ENCODE measurements around the gene TMEM17.

DNA sequence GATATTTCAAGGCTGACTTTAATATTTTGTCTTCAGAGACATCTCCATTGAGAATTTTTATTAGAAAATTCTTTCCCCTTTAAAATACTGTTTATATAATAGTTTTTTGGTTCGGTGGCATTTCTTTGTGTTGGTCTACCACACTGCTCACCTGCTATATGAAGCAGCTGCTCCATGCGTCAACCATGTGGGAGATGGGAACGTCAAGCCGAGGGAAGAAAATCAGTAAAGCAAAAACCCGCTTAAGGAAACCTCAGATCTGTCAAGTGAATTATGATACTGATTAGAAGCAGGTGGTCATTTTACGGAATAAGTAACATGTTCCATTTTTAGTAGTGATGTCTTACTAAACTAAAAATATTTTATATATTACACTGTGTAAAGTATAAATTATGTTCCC, 5.6 kb upstream of the TMEM17 start:
- TF ChIP-seq, protein P1, sequence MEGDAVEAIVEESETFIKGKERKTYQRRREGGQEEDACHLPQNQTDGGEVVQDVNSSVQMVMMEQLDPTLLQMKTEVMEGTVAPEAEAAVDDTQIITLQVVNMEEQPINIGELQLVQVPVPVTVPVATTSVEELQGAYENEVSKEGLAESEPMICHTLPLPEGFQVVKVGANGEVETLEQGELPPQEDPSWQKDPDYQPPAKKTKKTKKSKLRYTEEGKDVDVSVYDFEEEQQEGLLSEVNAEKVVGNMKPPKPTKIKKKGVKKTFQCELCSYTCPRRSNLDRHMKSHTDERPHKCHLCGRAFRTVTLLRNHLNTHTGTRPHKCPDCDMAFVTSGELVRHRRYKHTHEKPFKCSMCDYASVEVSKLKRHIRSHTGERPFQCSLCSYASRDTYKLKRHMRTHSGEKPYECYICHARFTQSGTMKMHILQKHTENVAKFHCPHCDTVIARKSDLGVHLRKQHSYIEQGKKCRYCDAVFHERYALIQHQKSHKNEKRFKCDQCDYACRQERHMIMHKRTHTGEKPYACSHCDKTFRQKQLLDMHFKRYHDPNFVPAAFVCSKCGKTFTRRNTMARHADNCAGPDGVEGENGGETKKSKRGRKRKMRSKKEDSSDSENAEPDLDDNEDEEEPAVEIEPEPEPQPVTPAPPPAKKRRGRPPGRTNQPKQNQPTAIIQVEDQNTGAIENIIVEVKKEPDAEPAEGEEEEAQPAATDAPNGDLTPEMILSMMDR (conservative IDR thresholded peaks at IDR 0.05; ENCODE audit: low read depth in 2 of 2): no peak
- TF ChIP-seq POLR2AphosphoS5 (IDR thresholded peaks at IDR 0.05; ENCODE audit: low read depth) (no peak), EZH2 (IDR thresholded peaks at IDR 0.05; ENCODE audit: low read depth, unreplicated experiment) (no peak), STAT1 (IDR thresholded peaks at IDR 0.05; ENCODE audit: unreplicated experiment) (no peak), JUNB (IDR thresholded peaks at IDR 0.05; ENCODE audit: unreplicated experiment) (no peak), ZNF114 (CRISPR knock-in tag; IDR thresholded peaks at IDR 0.05) (no peak), EZH2phosphoT487 (IDR thresholded peaks at IDR 0.05; ENCODE audit: unreplicated experiment) (no peak)
